GM12874 (cell line): ENCODE results near the gene KIAA1549.

Source experiments
- CTCF ChIP-seq: IDR thresholded peaks from 2 replicates; pipeline ENCODE4 v1.5.1; 2011; ENCODE audit warnings: low read depth, mild to moderate bottlenecking, control low read depth, low read length, moderate library complexity; ENCODE audit not compliant: insufficient read depth

The KIAA1549 gene

GRCh38 chr7:138828302-138828701, 152.9 kb downstream of the KIAA1549 start:
- TF ChIP-seq CTCF: no peak

- TF ChIP-seq CTCF: no peak
Observed at GRCh38 chr7:138825049-138825721, 156.0 kb downstream of the KIAA1549 start.

DNA sequence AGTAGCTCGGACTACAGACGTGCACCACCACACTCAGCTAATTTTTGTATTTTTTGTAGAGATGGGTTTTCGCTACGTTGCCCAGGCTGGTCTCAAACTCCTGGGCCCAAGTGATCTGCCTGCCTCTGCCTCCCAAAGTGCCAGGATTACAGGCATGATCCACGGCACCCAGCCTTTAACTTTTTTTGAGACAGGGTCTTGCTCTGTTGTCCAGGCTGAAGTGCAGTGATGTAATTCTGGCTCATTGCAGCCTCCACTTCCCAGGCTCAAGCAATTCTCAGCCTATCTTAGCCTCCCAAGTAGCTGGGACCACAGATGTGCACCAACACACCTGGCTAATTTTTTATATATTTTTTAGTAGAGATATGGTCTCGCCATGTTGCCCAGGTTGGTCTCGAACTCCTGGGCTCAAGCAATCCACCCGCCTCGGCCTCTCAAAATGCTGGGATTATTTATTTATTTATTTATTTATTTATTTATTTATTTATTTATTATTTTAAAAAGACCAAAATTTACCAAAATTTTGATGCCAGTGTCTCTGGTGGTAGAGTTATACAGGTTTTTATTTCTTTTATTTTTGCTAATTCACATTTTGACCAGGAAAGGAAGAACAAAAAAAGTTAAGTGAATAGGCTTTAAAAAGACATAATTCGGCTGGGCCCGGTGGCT, 158.2 kb downstream of the KIAA1549 start:
- no peak for TF ChIP-seq CTCF

DNA sequence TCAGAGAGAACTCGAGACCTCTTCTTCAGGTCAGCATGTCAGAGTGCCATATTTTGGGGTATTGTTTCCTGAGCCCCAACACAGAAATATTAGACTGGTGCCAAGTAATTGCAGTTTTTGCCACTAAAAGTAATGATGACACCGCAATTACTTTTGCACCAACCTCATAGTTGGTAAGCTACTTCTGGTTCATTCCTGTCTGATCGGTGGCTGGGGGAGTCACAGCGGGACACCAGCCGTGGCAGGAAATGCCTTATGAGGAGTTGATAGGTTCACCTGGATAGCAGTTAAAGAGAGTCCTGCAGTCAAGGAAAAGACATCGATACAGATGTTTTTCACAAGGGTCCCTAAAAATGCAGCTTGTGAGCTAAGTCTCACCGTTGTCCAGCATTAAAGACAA, 159.3 kb downstream of the KIAA1549 start:
- TF ChIP-seq CTCF: no peak

GRCh38 chr7:138819625-138820024, 161.6 kb downstream of the KIAA1549 start:
- no peak for TF ChIP-seq CTCF

DNA sequence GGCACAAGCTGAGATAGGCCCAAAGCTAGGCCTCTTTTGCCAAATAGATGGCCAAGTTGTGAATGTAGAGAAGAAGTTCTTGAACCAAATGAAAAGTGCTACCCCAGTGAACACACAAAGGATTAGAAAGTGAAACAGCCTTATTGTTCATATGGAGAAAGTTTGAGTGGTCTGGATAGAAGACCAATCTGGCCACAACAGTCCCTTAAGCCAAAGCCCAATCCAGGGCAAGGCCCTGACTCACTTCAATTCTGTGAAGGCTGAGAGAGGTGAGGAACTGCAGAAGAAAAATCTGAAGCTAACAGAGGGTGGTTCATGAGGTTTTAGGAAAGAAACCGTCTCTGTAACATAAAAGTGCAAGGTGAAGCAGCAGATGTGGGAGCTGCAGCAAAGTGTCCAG, 164.5 kb downstream of the KIAA1549 start:
- TF ChIP-seq CTCF: no peak

DNA sequence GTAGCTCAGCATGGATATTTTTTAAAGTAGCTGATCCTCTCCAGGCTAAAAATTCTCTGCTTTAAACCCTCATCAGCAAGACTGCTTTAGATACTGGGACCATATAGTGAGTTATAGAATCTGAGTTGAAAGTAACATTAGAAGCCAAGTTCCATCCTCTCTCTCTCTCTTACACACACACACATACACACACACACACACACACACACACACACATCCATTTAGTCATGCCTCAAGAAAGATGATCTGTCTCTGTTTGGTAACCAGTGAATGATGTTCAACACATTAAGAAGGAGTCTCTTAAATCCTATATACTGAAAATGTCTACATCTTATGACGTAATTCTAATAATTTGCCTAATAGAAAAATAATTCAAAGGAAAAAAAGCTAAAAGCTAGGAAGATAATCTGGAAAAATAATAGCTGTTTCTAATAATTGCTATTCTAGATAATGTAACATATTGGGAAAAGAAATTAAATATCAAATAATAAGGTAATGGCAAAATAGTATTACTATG, 166.3 kb downstream of the KIAA1549 start:
- TF ChIP-seq CTCF: no peak
